SK-N-SH (cell line): ENCODE data around the gene GAST. TPM values are rescaled to one million over a fixed set of nuclear protein-coding genes. Genes with fewer than 3 reads are reported as not detected.

Experiments used
- CTCF ChIA-PET: fragments of 300-600, 350-600 bp; formaldehyde crosslinking; extraction: SDS; loops from one replicate; lab custom pipeline; 2021; lab: Yijun Ruan, JAX
- POLR2A ChIA-PET: fragments of 350-600 bp; sonication (Branson Sonifier 250); formaldehyde crosslinking; extraction: SDS; loops from one replicate; lab custom pipeline; 2020; ENCODE audit warnings: antibody characterized with exemption, inconsistent platforms; lab: Yijun Ruan, JAX
- DNase-seq: peaks from one replicate; pipeline ENCODE4 v3.0.0; 2012
- H2AFZ ChIP-seq: fragments of 200-600 bp; sonication (generic); 2 replicates; pipeline ENCODE4 v1.8.1; 2016; ENCODE audit warnings: antibody characterized with exemption, mild to moderate bottlenecking, low read depth
- H3F3A ChIP-seq: fragments of 200-600 bp; sonication (generic); replicated peaks from 2 replicates; pipeline ENCODE3; 2016; ENCODE audit warnings: antibody characterized with exemption, mild to moderate bottlenecking; ENCODE audit not compliant: insufficient read depth
- H3K27ac ChIP-seq, 2 experiments: fragments of 200-500 bp in 1 of 2; fragments of 200-600 bp in 1 of 2; sonication (Bioruptor generic) in 1 of 2; sonication (generic), shearing (Covaris generic) in 1 of 2; 2 replicates each; pipeline versions ENCODE4 v1.5.1 to v1.6.1; 2014 to 2016; ENCODE audit warnings: low read depth in 2 of 2, inconsistent platforms in 1 of 2, low read length in 1 of 2, mild to moderate bottlenecking in 1 of 2, mixed read lengths in 1 of 2
- H3K27me3 ChIP-seq: fragments of 200-600 bp; sonication (generic), shearing (Covaris generic); 2 replicates; pipeline ENCODE4 v1.6.1; 2016; ENCODE audit warnings: mixed run types; ENCODE audit not compliant: insufficient read depth
- H3K36me3 ChIP-seq, 2 experiments: fragments of 200-500 bp in 1 of 2; fragments of 200-600 bp in 1 of 2; sonication (Bioruptor generic) in 1 of 2; sonication (generic) in 1 of 2; replicated peaks in 1 of 2; 2 replicates each; pipeline versions ENCODE3 to v1.5.1; 2014 to 2016; ENCODE audit warnings: low read length in 1 of 2, mild to moderate bottlenecking in 1 of 2; ENCODE audit not compliant: insufficient read depth in 2 of 2, control insufficient read depth in 1 of 2
- H3K4me1 ChIP-seq, 2 experiments: fragments of 200-500 bp in 1 of 2; fragments of 200-600 bp in 1 of 2; sonication (Bioruptor generic) in 1 of 2; sonication (generic), shearing (Covaris generic) in 1 of 2; 2 replicates each; pipeline versions ENCODE4 v1.5.1 to v1.6.1; 2014 to 2016; ENCODE audit warnings: low read depth in 1 of 2, low read length in 1 of 2, mixed run types in 1 of 2; ENCODE audit not compliant: insufficient read depth in 2 of 2, control insufficient read depth in 1 of 2
- H3K4me2 ChIP-seq: fragments of 200-600 bp; sonication (generic), shearing (Covaris generic); 2 replicates; pipeline ENCODE4 v1.6.1; 2017; ENCODE audit warnings: mixed run types
- H3K4me3 ChIP-seq, 2 experiments: fragments of 200-500 bp in 1 of 2; fragments of 200-600 bp in 1 of 2; sonication (Bioruptor generic) in 1 of 2; sonication (generic), shearing (Covaris generic) in 1 of 2; 2 replicates each; pipeline versions ENCODE4 v1.5.1 to v1.8.1; 2014 to 2016; ENCODE audit warnings: low read depth in 2 of 2, inconsistent platforms in 1 of 2, low read length in 1 of 2, mild to moderate bottlenecking in 1 of 2, mixed read lengths in 1 of 2, moderate library complexity in 1 of 2
- H3K79me2 ChIP-seq: fragments of 200-600 bp; sonication (generic); 2 replicates; pipeline ENCODE4 v1.8.1; 2017; ENCODE audit warnings: mild to moderate bottlenecking; ENCODE audit not compliant: insufficient read depth
- H3K9ac ChIP-seq: fragments of 200-600 bp; sonication (generic); 2 replicates; pipeline ENCODE4 v1.6.1; 2017; ENCODE audit warnings: mixed run types
- H3K9me2 ChIP-seq: fragments of 200-600 bp; sonication (generic); 2 replicates; pipeline ENCODE4 v1.6.1; 2017; ENCODE audit warnings: mixed run types
- H3K9me3 ChIP-seq: fragments of 200-600 bp; sonication (generic); 2 replicates; pipeline ENCODE4 v1.6.1; 2017; ENCODE audit warnings: mixed run types, mild to moderate bottlenecking, moderate library complexity
- H4K20me1 ChIP-seq: fragments of 200-600 bp; sonication (generic); 2 replicates; pipeline ENCODE4 v1.6.1; 2017; ENCODE audit warnings: mild to moderate bottlenecking, mixed run types; ENCODE audit not compliant: insufficient read depth
- CHD2 ChIP-seq: fragments of 150-350 bp; IDR thresholded peaks from 2 replicates; pipeline ENCODE4 v1.6.1; 2018; ENCODE audit warnings: low read length; ENCODE audit not compliant: partially characterized antibody
- EZH2phosphoT487 ChIP-seq: fragments of 200-600 bp; sonication (generic); IDR thresholded peaks from 2 replicates; pipeline ENCODE4 v1.6.1; 2017; ENCODE audit warnings: low read depth, mixed run types, mild to moderate bottlenecking, antibody characterized with exemption, moderate library complexity, borderline replicate concordance
- FOXJ3 ChIP-seq: sonication (generic); formaldehyde crosslinking; IDR thresholded peaks from 2 replicates; pipeline ENCODE4 v1.5.1; 2020; ENCODE audit warnings: mild to moderate bottlenecking, missing genetic modification reagents
- GABPA ChIP-seq: IDR thresholded peaks from 2 replicates; pipeline ENCODE4 v1.4.0; 2012; ENCODE audit warnings: low read depth, mild to moderate bottlenecking
- GATA2 ChIP-seq: sonication (generic); formaldehyde crosslinking; IDR thresholded peaks from 2 replicates; pipeline ENCODE4 v1.5.0; 2020; ENCODE audit warnings: mild to moderate bottlenecking, missing genetic modification reagents
- JUND ChIP-seq: IDR thresholded peaks from 2 replicates; pipeline ENCODE4 v1.4.0; 2012
- MEF2A ChIP-seq: IDR thresholded peaks from 2 replicates; pipeline ENCODE4 v1.4.0; 2012; ENCODE audit warnings: low read depth, borderline replicate concordance
- NFIC ChIP-seq: IDR thresholded peaks from 2 replicates; pipeline ENCODE4 v1.4.0; 2012; ENCODE audit warnings: borderline replicate concordance
- POLR2AphosphoS5 ChIP-seq: IDR thresholded peaks from 2 replicates; pipeline ENCODE4 v1.6.1; 2012; ENCODE audit warnings: low read depth, low read length
- RAD21 ChIP-seq: IDR thresholded peaks from 2 replicates; pipeline ENCODE4 v1.6.1; 2012; ENCODE audit warnings: mild to moderate bottlenecking, low read length
- RCOR1 ChIP-seq: fragments of 150-350 bp; IDR thresholded peaks from 2 replicates; pipeline ENCODE4 v1.6.1; 2017; ENCODE audit warnings: antibody characterized with exemption, low read length
- RFX5 ChIP-seq: IDR thresholded peaks from 2 replicates; pipeline ENCODE4 v1.6.1; 2012; ENCODE audit warnings: mild to moderate bottlenecking, improper control_type of control experiment, low read length
- TCF12 ChIP-seq: IDR thresholded peaks from 2 replicates; pipeline ENCODE4 v1.4.0; 2012
- WGBS: methylation state at CpG from one replicate; pipeline ENCODE4 v1.1.6; 2017; ENCODE audit warnings: low lambda C conversion rate; 5-methylcytosine and 5-hydroxymethylcytosine counted together
- polyA plus RNA-seq, 3 experiments: library from polyadenylated mRNA; depleted of rRNA; stranded (reverse); fragments of >200 nt; gene quantifications; 2 replicates each; pipeline ENCODE4 v1.2.3, GENCODE V29; 2012
- small RNA-seq, 7 experiments: library from RNA; depleted of rRNA; stranded (forward); fragments of <200 nt; gene quantifications; one replicate each; pipeline ENCODE3, GENCODE V24; 2012
- TF ChIP-seq, protein P1 (sequence below): fragments of 150-350 bp; IDR thresholded peaks from 2 replicates; pipeline ENCODE4 v1.6.1; 2017; ENCODE audit warnings: antibody characterized with exemption, low read length, low read depth, borderline replicate concordance
- TF ChIP-seq, protein P2 (sequence below): fragments of 200-600 bp; sonication (generic); IDR thresholded peaks from 2 replicates; pipeline ENCODE4 v1.6.1; 2017; ENCODE audit warnings: antibody characterized with exemption, mild to moderate bottlenecking, moderate library complexity
- TF ChIP-seq, protein P3 (sequence below): fragments of 150-350 bp; IDR thresholded peaks from 2 replicates; pipeline ENCODE4 v1.6.1; 2016; ENCODE audit warnings: mild to moderate bottlenecking, low read depth, low read length
- TF ChIP-seq, protein P4 (sequence below): IDR thresholded peaks from 2 replicates; pipeline ENCODE4 v1.4.0; 2012; ENCODE audit warnings: low read depth, borderline replicate concordance
- TF ChIP-seq, protein P5 (sequence below): IDR thresholded peaks from 2 replicates; pipeline ENCODE4; 2012

The GAST gene
- polyA plus RNA-seq, 1 of the 3 experiments (the other 2 are of a cell fraction), result not detected

DNA sequence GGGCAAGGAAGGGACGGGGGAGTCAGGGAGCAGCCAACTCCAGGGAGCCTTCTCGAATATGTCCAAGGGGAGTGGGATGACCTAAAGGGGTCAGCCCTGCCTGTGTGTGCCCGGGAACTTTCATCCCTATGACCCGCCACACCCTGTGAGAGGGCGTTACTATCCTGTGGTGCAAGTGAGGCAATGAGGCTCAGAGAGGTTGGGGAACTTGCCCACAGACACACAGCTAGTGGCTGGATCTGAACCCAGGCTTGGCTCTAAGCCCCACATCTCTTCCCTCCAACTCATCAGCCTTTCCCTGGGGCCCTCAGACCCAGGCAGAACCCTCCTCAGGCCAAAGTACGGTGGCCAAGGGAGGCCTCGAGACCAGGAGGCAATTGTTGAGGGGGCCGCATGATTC lies 51.2 kb downstream of the GAST start:
- no peaks in the 10 kb centered on the region for H3K27me3 ChIP-seq
- H3K4me1 ChIP-seq, result no peaks in the 10 kb centered on the region; a peak in 1 of 4 replicates
- no peak overlapping the region for H3K4me2 ChIP-seq
- no peak for DNase-seq
- H3K9me2 ChIP-seq, result no peaks in the 10 kb centered on the region
- no peak overlapping the region for H3K4me3 ChIP-seq
- H3K9ac ChIP-seq, result no peak overlapping the region
- H3F3A ChIP-seq, result peaks cover 3% of the 10 kb centered on the region
- no peaks in the 10 kb centered on the region for H4K20me1 ChIP-seq
- 88% methylated on average over 8 of the region's 8 CpGs for WGBS
- ChIA-PET POLR2A (no interaction called here), CTCF (interaction anchor here (1.1 to 3.1 kb wide), 6 partner anchors 14 to 196 kb away, joined by 3 to 12 read pairs (median 4); partner anchors contain the start of gene JUP)
- H3K9me3 ChIP-seq, result no peaks in the 10 kb centered on the region
- no peaks in the 10 kb centered on the region for H3K79me2 ChIP-seq
- H3K36me3 ChIP-seq, result peaks cover 0 to 14% of the 10 kb centered on the region in 2 experiments
- H2AFZ ChIP-seq, result no peak overlapping the region
- no peak overlapping the region for H3K27ac ChIP-seq
- TF ChIP-seq GABPA (no peak), MEF2A (no peak), RFX5 (no peak), POLR2AphosphoS5 (no peak), JUND (no peak), EZH2phosphoT487 (no peak), TCF12 (no peak), NFIC (no peak), GATA2 (CRISPR knock-in tag) (no peak), RAD21 (no peak), RCOR1 (no peak), CHD2 (no peak), FOXJ3 (no peak)
- TF ChIP-seq, protein P1, sequence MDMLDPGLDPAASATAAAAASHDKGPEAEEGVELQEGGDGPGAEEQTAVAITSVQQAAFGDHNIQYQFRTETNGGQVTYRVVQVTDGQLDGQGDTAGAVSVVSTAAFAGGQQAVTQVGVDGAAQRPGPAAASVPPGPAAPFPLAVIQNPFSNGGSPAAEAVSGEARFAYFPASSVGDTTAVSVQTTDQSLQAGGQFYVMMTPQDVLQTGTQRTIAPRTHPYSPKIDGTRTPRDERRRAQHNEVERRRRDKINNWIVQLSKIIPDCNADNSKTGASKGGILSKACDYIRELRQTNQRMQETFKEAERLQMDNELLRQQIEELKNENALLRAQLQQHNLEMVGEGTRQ, result no peak
- TF ChIP-seq, protein P2, sequence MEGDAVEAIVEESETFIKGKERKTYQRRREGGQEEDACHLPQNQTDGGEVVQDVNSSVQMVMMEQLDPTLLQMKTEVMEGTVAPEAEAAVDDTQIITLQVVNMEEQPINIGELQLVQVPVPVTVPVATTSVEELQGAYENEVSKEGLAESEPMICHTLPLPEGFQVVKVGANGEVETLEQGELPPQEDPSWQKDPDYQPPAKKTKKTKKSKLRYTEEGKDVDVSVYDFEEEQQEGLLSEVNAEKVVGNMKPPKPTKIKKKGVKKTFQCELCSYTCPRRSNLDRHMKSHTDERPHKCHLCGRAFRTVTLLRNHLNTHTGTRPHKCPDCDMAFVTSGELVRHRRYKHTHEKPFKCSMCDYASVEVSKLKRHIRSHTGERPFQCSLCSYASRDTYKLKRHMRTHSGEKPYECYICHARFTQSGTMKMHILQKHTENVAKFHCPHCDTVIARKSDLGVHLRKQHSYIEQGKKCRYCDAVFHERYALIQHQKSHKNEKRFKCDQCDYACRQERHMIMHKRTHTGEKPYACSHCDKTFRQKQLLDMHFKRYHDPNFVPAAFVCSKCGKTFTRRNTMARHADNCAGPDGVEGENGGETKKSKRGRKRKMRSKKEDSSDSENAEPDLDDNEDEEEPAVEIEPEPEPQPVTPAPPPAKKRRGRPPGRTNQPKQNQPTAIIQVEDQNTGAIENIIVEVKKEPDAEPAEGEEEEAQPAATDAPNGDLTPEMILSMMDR, result no peak
- TF ChIP-seq, protein P3, sequence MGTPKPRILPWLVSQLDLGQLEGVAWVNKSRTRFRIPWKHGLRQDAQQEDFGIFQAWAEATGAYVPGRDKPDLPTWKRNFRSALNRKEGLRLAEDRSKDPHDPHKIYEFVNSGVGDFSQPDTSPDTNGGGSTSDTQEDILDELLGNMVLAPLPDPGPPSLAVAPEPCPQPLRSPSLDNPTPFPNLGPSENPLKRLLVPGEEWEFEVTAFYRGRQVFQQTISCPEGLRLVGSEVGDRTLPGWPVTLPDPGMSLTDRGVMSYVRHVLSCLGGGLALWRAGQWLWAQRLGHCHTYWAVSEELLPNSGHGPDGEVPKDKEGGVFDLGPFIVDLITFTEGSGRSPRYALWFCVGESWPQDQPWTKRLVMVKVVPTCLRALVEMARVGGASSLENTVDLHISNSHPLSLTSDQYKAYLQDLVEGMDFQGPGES, result no peak
- TF ChIP-seq, protein P4, sequence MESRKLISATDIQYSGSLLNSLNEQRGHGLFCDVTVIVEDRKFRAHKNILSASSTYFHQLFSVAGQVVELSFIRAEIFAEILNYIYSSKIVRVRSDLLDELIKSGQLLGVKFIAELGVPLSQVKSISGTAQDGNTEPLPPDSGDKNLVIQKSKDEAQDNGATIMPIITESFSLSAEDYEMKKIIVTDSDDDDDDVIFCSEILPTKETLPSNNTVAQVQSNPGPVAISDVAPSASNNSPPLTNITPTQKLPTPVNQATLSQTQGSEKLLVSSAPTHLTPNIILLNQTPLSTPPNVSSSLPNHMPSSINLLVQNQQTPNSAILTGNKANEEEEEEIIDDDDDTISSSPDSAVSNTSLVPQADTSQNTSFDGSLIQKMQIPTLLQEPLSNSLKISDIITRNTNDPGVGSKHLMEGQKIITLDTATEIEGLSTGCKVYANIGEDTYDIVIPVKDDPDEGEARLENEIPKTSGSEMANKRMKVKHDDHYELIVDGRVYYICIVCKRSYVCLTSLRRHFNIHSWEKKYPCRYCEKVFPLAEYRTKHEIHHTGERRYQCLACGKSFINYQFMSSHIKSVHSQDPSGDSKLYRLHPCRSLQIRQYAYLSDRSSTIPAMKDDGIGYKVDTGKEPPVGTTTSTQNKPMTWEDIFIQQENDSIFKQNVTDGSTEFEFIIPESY, result no peak
- TF ChIP-seq, protein P5, sequence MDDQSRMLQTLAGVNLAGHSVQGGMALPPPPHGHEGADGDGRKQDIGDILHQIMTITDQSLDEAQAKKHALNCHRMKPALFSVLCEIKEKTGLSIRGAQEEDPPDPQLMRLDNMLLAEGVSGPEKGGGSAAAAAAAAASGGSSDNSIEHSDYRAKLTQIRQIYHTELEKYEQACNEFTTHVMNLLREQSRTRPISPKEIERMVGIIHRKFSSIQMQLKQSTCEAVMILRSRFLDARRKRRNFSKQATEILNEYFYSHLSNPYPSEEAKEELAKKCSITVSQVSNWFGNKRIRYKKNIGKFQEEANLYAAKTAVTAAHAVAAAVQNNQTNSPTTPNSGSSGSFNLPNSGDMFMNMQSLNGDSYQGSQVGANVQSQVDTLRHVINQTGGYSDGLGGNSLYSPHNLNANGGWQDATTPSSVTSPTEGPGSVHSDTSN, result no peak

Small RNAs within 50 kb of the gene (small RNA-seq; reads per million reads assigned to genes)
- gene RN7SL399P (0 reads per million in 7 experiments), gene RNA5SP442 (0 to 0.13 (median 0) reads per million in 7 experiments)

Other genes with a start within 250 kb of the GAST start
- gene KRT32, start 244.9 kb upstream of the GAST start, polyA plus RNA-seq (2012; rRNA removed), result not detected in 2 replicates
- not detected in 2 replicates for gene KRT35, start 231.2 kb upstream of the GAST start, polyA plus RNA-seq (2012; rRNA removed)
- gene KRT36, start 222.4 kb upstream of the GAST start, polyA plus RNA-seq (2012; rRNA removed), result not detected in 2 replicates
- 0.39 and 0.67 TPM in 2 replicates for gene KRT13, start 206.7 kb upstream of the GAST start, polyA plus RNA-seq (2012; rRNA removed)
- 16.9 and 17.0 TPM in 2 replicates for gene KRT15, start 193.4 kb upstream of the GAST start, polyA plus RNA-seq (2012; rRNA removed)
- gene KRT19, start 184.0 kb upstream of the GAST start, polyA plus RNA-seq (2012; rRNA removed), result 1.8 and 2.5 TPM in 2 replicates
- gene KRT9, start 140.3 kb upstream of the GAST start, polyA plus RNA-seq (2012; rRNA removed), result not detected in 2 replicates
- not detected in 2 replicates for gene KRT14, start 125.4 kb upstream of the GAST start, polyA plus RNA-seq (2012; rRNA removed)
- gene KRT16, start 99.6 kb upstream of the GAST start, polyA plus RNA-seq (2012; rRNA removed), result not detected in 2 replicates
- 0.19 and 0.39 TPM in 2 replicates for gene KRT17, start 87.8 kb upstream of the GAST start, polyA plus RNA-seq (2012; rRNA removed)
- 300 and 336 TPM in 2 replicates for gene EIF1, start 23.4 kb upstream of the GAST start, polyA plus RNA-seq (2012; rRNA removed)
- gene HAP1, start 22.3 kb downstream of the GAST start, polyA plus RNA-seq (2012; rRNA removed), result 0.16 and 0.18 TPM in 2 replicates
- gene JUP, start 74.4 kb downstream of the GAST start, polyA plus RNA-seq (2012; rRNA removed), result 9.3 and 13.0 TPM in 2 replicates
- gene P3H4, start 99.6 kb downstream of the GAST start, polyA plus RNA-seq (2012; rRNA removed), result 55.5 and 88.3 TPM in 2 replicates
- 360 and 377 TPM in 2 replicates for gene FKBP10, start 100.7 kb downstream of the GAST start, polyA plus RNA-seq (2012; rRNA removed)
- gene NT5C3B, start 123.9 kb downstream of the GAST start, polyA plus RNA-seq (2012; rRNA removed), result 87.4 and 98.0 TPM in 2 replicates
- 0.02 and 0.03 TPM in 2 replicates for gene KLHL10, start 125.5 kb downstream of the GAST start, polyA plus RNA-seq (2012; rRNA removed)
- gene KLHL11, start 153.1 kb downstream of the GAST start, polyA plus RNA-seq (2012; rRNA removed), result 2.6 and 3.0 TPM in 2 replicates
- 161 and 163 TPM in 2 replicates for gene ACLY, start 206.6 kb downstream of the GAST start, polyA plus RNA-seq (2012; rRNA removed)
- 1.1 and 1.6 TPM in 2 replicates for gene ODAD4, start 218.3 kb downstream of the GAST start, polyA plus RNA-seq (2012; rRNA removed)